Measurements from ENCODE around the gene TMEM167B.

The TMEM167B gene

GRCh38 chr1:109080441-109081082 is 10.0 kb upstream of the TMEM167B start:
- in situ Hi-C loops (cut with MboI; ENCODE audit: low sequenced_read_pairs): no loop called here

GRCh38 chr1:109083501-109083900 is 7.1 kb upstream of the TMEM167B start:
- in situ Hi-C loops (cut with MboI; ENCODE audit: low sequenced_read_pairs): no loop called here

GRCh38 chr1:109083923-109084322 is 6.6 kb upstream of the TMEM167B start:
- in situ Hi-C loops (cut with MboI; ENCODE audit: low sequenced_read_pairs): no loop called here

- in situ Hi-C loops (cut with MboI; ENCODE audit: low sequenced_read_pairs): no loop called here
Observed at GRCh38 chr1:109084563-109085517, 5.7 kb upstream of the TMEM167B start.

GRCh38 chr1:109089242-109090015 is 1.1 kb upstream of the TMEM167B start:
- in situ Hi-C loops (cut with MboI; ENCODE audit: low sequenced_read_pairs): no loop called here

GRCh38 chr1:109091078-109091838 is 694 bp downstream of the TMEM167B start:
- in situ Hi-C loops (cut with MboI; ENCODE audit: low sequenced_read_pairs): no loop called here

- in situ Hi-C loops (cut with MboI; ENCODE audit: low sequenced_read_pairs): no loop called here
Observed at GRCh38 chr1:109091839-109092193, 1.3 kb downstream of the TMEM167B start.

- in situ Hi-C loops (cut with MboI; ENCODE audit: low sequenced_read_pairs): no loop called here
Observed at GRCh38 chr1:109094377-109094803, 3.8 kb downstream of the TMEM167B start.

- in situ Hi-C loops (cut with MboI; ENCODE audit: low sequenced_read_pairs): no loop called here
Observed at GRCh38 chr1:109094871-109095270, 4.3 kb downstream of the TMEM167B start.

GRCh38 chr1:109095631-109096030 is 5.1 kb downstream of the TMEM167B start:
- in situ Hi-C loops (cut with MboI; ENCODE audit: low sequenced_read_pairs): no loop called here

- in situ Hi-C loops (cut with MboI; ENCODE audit: low sequenced_read_pairs): no loop called here
Observed at GRCh38 chr1:109096120-109096519, 5.6 kb downstream of the TMEM167B start.

GRCh38 chr1:109099938-109100773 is 9.6 kb downstream of the TMEM167B start:
- in situ Hi-C loops (cut with MboI; ENCODE audit: low sequenced_read_pairs): no loop called here

GRCh38 chr1:109104364-109105151 is 14.0 kb downstream of the TMEM167B start:
- in situ Hi-C loops (cut with MboI; ENCODE audit: low sequenced_read_pairs): no loop called here

- in situ Hi-C loops (cut with MboI; ENCODE audit: low sequenced_read_pairs): no loop called here
Observed at GRCh38 chr1:109105881-109106280, 15.3 kb downstream of the TMEM167B start.

GRCh38 chr1:109107785-109108184 is 17.2 kb downstream of the TMEM167B start:
- in situ Hi-C loops (cut with MboI; ENCODE audit: low sequenced_read_pairs): no loop called here

GRCh38 chr1:109109906-109110305 is 19.3 kb downstream of the TMEM167B start:
- in situ Hi-C loops (cut with MboI; ENCODE audit: low sequenced_read_pairs): no loop called here

- in situ Hi-C loops (cut with MboI; ENCODE audit: low sequenced_read_pairs): no loop called here
Observed at GRCh38 chr1:109111386-109112055, 21.0 kb downstream of the TMEM167B start.

GRCh38 chr1:109112056-109112651 is 21.6 kb downstream of the TMEM167B start:
- in situ Hi-C loops (cut with MboI; ENCODE audit: low sequenced_read_pairs): no loop called here

Measured in hTERT RPE-1 (cell line).